Measurements from ENCODE around the gene RBM20. TPM values are rescaled to one million over a fixed set of nuclear protein-coding genes. Genes with fewer than 3 reads are reported as not detected.
"Not testable (repeated sequence)": the region's sequence is repeated elsewhere in the genome, so short reads cannot be mapped to it uniquely, and the experiment has no call there.

Gene RBM20
- total RNA-seq, 1 donor from 2014 or later, result 4.6 TPM

DNA sequence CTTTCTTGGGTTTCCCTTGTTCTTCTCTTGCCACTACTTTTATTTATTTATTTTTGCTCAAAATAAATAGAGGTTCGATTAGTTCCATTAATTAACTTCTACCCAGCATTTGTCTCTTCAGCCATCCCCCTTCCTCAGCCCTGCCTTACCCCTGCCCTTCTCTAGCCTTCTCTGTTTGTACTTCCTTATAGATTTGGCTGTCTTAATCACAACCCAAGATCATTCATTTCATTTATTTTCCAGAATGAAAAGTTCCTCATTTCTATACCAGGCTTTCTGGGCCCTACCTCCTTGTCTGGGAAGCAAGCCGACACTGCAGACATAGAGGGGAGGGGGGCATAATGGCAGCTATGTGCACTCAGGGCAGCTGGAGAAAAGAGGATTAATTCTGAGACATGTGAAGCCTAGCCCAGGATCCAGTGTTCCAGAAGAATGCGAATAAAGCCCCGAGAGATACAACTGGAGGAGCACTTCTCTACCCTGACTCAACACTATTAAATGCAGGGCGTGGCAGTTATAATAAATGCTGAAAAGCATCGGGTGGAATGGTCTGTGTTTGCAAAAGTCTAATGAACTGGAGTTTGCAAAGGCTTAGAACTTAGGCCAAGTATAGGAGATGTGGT is 221.2 kb downstream of the RBM20 start:
- DNase-seq (ENCODE audit: low spot score), result no peak

DNA sequence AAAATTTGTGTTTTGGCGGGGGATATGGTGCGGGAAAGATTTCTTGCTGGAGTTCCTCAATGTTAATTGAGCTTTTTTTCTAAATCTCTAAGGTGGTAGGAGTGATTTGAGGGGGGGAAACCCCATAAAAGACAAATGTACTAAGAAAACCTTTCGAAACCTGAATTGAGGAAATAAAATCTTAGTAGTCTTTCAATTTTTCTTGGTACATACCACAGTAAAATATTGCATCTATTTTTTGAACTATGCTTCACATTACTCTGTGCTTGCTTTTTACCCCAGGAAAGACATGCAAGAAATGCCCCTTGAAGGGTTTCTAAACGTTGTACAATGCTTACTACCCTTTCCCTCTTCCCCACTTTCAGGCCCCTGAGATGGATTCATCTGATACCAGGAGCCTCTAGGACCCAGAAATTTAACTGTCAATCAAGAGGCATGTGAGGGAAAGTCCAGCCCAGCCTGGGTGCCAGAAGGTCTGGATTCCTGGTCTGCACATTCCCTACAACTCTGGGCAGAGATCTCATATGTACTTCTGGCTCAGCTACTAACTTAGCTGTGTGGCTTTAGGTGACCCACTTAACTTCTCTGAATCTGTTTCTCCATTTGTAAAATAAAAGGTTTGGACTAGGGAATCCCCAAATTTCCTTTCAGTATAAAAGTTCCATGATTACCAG is 221.8 kb downstream of the RBM20 start:
- DNase-seq (ENCODE audit: low spot score), result no peak

DNA sequence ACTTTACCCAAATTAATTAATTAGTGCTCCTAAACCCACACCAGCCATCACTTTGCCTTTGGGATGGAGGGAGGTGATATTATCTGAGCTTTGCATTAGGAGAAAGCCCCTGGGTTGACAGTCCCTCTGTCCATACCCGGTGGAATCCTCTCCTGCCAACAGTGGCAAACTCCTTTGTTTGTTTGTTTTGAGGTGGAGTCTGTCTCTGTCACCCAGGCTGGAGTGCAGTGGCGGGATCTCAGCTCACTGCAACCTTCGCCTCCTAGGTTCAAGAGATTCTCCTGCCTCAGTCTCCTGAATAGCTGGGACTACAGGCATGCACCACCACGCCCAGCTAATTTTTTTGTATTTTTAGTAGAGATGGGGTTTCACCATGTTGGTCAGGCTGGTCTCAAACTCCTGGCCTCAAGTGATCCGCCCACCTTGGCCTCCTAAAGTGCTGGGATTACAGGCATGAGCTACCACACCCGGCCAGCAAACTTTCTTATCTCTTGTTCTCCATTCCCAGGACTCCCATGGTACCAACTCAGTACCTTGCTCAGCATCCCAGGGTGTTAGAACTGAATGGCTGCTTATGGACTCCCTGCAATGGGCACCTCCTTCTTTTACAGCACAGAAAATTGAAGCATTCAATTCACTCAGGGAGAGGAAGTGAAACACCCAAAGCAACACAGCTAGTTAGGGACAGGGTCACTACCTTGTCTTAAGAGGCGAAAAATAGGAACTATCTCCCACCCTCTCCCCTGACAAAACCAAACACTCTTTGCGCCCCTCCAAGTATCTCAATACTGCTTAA is 223.1 kb downstream of the RBM20 start:
- not testable (repeated sequence) for DNase-seq (ENCODE audit: low spot score)

DNA sequence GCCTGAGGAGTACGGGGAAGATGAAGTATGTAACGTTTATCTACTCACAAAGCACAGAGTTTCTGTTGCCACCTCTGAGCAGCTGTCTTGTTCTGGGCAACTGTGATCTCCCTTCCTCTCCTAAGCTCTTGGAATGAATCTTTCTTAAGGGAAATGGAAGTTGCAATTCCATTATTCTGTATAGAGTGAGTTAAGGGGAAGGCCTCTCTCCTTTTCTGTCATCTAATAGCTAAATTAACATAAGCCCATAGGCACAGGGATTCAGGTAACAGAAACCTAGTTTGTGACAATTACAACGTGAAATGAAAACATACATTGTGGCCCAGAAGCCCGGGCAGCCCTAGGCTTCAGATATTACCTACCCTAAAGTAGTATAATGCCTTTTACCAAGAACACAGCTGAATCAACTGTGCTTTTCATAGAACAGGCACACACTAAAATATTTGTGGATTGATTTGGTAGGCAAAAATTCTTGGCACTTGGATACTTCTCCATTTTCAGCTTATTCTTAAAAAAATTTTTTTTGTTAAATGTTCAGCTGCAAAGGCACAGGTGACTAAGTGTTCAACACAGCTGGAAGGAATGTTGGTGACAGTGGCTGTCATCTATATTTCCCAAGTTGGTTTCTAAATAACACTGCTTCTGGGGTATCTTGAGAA is 223.8 kb downstream of the RBM20 start:
- no peak for DNase-seq (ENCODE audit: low spot score)

DNA sequence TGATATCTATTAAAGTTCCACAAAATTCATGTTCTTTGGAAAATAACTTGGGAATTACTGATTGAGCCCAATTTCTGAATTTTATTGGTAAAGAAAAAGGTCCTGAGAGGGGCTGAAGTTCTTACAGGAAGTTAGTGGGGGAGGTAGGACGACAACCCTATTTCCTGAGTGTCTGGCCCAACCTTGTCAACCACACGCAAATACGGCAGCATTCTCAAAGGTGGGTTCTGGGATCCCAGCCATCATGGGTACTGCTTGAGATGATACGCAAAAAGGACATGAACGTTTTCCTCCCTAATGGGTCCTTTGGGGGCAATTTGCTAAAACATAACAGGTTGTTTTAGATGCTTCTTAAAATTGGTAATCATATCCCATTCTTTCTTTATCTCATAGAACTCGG is 224.8 kb downstream of the RBM20 start:
- DNase-seq (ENCODE audit: low spot score), result no peak

DNA sequence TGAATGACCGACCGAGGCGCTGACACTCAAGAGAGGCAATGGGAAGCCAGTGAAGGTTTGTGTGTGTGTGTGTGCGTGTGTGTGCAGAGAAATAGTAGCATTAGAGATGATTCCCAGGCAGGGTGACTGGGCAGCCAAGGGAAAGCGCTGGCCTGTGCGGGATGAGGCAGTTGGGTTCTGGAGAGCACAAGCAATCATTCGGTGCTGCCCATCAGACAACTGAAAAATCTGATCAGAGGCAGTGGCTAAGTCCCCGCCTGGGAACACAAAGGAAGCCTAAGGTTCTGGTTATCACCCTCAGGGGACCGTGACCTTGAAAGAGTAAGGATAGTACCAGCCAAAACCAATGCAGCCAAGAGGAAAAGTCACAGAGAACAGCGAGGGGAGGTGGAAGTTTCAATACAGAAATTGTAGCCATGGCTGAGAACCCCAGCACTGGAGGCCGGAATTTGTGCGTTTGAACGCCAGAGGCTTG is 226.7 kb downstream of the RBM20 start:
- DNase-seq (ENCODE audit: low spot score), result no peak

DNA sequence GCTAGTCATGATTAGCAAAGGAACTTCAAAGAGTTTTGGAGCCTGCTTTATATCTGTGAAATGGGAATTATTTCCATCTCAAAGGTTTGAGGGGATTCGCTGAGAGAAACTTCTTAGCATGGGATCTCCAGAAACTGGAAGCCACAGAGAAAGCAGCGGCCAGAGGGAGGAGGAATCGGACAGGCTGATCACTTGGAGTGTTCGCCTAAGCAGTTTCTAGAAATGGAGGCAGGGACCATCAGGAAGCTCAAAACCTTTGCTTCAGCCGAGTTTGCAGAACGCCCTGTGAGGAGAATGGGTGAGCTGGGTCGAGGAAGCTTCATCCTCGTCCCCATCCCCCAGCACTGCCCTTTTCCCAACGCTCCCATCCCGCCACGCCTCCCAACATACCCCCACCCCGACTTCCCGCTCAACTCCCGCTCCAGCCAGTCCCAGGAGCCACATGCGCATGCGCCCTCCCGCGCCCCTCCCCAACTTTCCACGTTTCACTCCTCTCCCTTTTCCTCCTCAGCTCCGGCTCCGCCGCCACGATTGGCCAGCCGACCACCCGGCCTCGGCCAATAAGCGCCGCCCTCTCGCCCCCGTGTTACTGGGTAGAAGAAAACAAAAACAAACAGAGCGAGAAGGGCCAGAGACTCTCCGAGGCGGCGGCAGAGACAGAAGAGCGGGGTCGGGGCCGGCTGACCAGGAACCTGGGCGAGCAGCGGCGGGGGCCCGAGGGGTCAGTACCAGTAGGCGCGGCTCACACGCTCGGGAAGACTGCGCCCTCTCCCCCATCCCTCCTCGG is 227.4 kb downstream of the RBM20 start, which contains the start of gene PDCD4:
PDCD4 (plus strand) TSS at position 631 of the 787 bp plus-strand sequence. CDS start 4,100 bp downstream, outside the sequence.
- DNase-seq (ENCODE audit: low spot score), result peak; percentile 100

DNA sequence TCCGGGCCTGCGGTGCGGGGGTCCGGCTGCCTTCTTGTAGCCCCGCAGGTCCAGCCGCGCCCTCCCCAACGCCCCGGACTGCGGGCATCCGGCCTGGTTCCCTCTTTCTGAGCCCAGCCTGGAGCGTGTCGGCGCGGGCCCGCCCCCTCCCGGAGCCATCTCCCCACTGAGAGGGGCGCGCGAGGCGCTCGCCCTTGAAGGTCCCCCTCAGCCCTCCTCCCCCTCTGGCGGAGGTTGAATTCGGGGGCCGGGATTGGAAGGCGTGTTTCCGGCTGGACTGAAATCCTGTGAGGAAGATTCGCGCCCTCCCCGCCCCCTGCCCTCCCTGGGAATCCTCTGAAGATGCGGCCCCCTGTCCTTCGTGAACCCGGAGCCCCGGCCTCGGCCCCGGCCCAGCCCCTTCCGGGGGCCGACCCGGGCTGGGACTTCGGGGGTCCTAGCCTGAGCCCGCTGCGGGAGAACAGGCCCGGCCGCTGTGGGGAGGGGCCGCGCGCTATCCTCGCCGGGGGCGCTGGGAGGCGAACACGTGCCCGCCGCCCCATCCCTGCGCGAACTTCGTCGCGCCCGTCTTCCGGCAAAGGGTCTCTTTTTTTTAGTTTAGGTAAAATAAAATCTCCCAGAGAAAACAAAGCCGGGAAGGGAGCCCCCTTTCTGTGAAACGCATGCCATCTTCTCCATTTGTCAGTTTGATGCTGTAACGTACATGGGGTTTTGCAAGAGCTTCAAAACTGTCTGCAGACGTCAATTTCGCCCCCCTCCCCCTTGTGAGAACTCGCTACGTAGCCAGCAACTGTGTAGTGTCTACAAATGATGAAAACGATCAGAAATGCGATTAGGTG is 228.2 kb downstream of the RBM20 start:
- peak; percentile 94 for DNase-seq (ENCODE audit: low spot score)

DNA sequence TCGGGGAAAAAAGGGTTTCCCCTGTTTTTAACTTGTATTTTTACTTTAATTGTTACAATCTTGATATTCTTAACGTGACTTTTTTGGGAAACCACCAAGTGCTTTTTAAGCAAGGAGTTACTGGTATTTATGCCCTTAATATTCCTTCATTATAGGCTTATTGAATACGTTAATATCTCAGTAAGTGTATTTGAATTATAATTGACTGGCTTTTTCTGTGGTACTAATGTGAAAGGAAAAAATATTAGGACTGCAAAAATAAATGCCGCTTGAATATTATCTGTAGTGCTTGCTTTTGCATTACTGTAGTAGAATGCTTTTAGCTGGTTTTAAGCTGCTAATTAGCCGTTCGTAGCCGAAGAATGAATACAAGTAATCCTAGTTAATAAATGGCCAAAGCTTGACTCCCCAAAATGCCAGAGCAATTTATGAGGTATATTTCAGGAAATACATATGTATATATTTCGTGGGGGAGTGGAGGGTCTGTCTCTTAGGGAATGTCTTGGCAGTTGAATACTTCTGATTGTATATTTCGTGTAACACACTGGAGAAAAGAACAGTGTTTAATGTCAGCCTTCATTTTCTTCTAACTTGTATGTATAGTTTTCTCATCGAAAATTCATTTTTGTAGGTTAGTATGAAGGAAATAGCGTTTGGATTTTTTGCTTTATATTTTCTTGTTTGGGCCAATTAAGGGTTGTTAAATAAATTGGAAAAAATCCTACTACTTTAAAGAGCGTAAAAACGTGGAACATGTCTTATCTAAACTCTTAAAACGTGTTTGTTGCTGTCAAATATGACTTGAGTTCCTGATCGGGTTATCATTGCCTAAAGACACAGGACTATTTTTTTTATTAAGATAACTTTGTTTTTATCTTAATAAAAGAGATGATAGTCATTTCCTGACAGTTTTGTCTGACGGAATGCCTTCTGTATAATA is 229.1 kb downstream of the RBM20 start:
- no peak for DNase-seq (ENCODE audit: low spot score)

DNA sequence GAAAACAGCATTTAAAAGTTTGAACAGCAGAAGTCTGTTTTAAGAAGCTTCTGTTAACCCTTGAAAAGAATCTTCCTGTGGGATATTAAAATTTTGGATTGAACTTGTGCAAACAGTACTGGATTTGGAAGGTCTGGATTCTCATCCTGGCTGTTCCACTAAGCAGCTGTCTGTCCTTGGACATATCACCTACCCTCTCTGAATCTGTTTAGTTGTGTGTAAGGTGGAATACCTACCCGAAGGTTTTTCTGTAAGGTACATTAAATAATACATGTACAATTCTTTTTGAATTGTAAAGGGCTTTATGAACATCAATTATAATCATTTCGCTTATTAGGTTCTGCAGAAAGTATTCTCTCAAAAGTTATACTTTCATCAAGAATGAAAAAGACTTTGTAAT is 229.8 kb downstream of the RBM20 start:
- DNase-seq (ENCODE audit: low spot score), result no peak

DNA sequence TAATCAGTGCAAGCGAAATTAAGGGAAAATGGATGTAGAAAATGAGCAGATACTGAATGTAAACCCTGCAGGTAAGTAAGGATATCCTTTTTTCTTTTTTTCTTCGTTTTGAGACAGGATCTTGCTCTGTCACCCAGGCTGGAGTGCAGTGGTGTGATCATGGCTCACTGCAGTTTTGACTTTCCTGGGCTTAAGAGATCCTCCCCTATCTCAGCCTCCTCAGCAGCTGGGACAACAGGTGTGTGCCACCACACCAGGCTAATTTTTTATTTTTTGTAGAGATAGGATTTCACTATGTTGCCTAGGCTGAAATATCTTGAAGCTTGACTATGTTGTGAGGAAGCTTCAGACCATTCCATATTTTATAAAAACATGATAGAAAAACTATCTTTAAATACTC is 231.9 kb downstream of the RBM20 start:
- DNase-seq (ENCODE audit: low spot score), result no peak

DNA sequence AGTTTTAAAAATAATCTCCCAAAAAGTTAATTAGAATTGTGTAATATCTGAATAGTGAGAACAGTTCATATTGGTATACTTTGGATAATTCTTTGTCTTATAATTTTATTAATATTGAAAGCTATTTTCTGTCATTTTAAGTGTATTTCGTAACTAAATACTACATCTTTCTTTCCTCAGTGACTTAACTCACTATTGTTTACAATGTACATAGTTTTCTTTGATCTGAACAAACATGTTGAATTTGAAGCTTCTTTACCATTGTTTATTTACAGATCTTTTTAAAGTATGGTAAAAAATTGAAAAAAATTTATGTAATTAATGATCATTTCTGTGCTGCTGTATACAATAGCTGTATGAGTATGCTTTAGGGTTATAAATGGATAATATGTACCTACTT is 232.7 kb downstream of the RBM20 start:
- DNase-seq (ENCODE audit: low spot score), result no peak

DNA sequence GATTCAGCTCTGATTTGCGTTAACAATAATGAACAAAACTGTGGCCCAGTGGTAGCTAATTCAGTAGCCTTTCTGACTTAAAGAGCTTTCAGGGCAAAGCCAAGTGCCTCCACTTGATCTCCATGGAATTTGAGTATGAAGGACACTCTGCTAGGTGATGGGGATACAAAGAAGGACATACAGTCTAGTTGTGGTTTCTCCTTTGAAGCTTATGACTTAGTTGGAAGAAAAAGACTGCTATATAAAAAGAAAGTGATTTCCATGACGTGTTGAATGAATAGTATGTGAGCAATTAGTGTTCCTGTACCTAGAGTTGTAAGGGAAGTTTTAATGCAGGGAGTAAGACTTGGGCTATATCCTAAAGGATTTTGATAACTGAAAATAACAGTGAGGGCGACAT is 235.9 kb downstream of the RBM20 start:
- no peak for DNase-seq (ENCODE audit: low spot score)

DNA sequence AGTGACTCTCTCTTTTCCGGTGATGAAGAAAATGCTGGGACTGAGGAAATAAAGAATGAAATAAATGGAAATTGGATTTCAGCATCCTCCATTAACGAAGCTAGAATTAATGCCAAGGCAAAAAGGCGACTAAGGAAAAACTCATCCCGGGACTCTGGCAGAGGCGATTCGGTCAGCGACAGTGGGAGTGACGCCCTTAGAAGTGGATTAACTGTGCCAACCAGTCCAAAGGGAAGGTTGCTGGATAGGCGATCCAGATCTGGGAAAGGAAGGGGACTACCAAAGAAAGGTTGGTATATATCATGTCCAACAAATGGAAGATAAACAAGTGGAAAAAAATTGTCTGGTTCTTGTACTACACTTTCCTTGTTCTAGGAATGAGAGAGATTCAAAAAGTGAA is 237.1 kb downstream of the RBM20 start:
- DNase-seq (ENCODE audit: low spot score), result no peak

DNA sequence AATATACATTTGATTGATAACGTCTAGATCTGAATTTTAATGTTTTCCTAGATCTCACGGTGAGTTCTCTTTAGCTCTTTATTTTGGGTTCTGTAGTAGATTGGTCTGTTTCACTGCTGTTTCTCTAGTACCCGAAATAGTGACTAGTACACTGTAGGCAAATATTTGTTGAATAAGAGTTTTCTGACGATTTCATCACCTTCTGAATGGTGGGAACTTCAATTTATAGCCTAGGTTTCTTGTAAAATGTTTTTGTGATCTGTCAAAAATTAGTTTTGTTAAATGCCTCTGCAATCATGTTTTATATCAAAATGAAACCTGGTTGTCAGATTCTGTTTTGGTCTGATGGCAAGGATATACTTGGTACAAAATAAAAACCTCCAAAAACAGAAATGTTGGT is 237.8 kb downstream of the RBM20 start:
- DNase-seq (ENCODE audit: low spot score), result no peak

DNA sequence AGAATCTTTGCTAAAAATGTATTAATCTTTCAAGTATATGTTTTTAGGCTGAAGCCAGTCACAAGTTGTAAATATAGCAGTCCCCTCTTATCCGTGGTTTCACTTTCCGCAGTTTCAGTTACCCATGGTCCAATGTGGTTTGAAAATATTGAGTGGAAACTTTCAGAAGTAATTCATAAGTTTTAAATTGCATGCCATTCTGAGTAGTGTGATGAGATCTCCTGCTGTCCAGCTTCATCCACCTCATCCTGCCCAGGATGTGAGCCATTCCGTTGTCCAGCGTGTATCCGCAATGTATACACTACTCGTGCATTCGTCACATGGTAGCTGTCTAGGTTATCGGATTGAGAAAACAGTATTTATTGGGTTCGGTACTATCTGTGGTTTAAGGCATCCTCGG is 239.8 kb downstream of the RBM20 start:
- no peak for DNase-seq (ENCODE audit: low spot score)

DNA sequence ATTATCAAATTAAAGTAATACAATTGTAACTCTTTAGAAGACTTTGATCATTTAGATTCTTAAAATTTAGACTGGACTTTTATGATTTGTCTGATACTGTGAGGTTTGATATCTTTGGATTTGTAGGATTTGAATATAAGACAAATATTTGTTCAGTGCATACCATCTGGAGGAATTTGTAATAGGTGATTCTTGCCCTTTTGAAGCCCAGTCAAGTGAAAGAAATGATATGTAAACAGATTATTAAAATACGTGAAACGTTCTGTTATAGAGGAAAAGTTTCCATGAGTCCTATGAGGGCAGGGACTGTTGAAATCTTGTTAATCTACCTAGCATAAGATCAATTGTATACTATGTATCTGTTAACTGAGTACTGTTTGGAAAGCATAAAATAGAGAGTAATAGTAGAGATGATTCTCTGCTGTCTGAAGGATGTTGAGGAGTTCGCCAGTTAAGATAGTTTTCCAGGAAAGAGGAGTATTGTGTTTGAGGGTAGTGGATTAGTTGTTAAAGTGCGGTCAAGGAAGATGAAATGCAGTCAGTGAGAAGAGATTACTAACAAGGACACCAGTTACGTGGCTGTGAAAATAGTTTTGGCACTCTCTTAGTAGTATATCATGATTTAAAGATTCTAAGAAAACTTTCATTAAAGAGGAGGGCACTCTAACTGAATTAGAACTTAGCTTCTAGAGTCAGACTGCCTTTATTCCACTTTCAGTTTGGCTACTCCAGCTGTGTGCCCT is 242.0 kb downstream of the RBM20 start:
- DNase-seq (ENCODE audit: low spot score), result no peak

DNA sequence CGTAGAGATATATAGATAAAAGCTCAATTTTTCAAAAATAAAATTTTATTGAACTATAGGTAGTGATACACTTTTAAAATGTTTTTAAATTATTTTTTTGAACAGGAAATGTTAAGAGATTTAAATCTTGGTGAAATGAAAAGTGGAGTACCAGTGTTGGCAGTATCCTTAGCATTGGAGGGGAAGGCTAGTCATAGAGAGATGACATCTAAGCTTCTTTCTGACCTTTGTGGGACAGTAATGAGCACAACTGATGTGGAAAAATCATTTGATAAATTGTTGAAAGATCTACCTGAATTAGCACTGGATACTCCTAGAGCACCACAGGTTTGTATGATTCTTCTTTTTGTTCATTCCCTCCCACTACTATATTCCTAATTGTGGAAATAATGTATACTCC is 243.4 kb downstream of the RBM20 start:
- DNase-seq (ENCODE audit: low spot score), result no peak
